Gastroesophageal sphincter (tissue), 3 donors: ENCODE data around the gene MBOAT2.

Experiments used
- EP300 ChIP-seq: sonication (generic); formaldehyde crosslinking; IDR thresholded peaks from one replicate; pipeline ENCODE4 v1.6.1; 2017; ENCODE audit warnings: antibody characterized with exemption, mild to moderate bottlenecking
- POLR2A ChIP-seq, 2 donors: fragments of 450-650 bp; IDR thresholded peaks; one replicate each; pipeline ENCODE4 v1.6.1; 2017; ENCODE audit warnings: antibody characterized with exemption in 2 of 2, mild to moderate bottlenecking in 2 of 2, moderate library complexity in 1 of 2
- TF ChIP-seq, protein P1 (sequence below), 4 experiments: fragments of 200-600 bp in 2 of 4; fragments of 450-650 bp in 2 of 4; sonication (generic) in 1 of 4; IDR thresholded peaks; one replicate each; pipeline ENCODE4 v1.5.1; 2017 to 2019; ENCODE audit warnings: antibody characterized with exemption in 4 of 4, mild to moderate bottlenecking in 2 of 4, moderate library complexity in 2 of 4

DNA sequence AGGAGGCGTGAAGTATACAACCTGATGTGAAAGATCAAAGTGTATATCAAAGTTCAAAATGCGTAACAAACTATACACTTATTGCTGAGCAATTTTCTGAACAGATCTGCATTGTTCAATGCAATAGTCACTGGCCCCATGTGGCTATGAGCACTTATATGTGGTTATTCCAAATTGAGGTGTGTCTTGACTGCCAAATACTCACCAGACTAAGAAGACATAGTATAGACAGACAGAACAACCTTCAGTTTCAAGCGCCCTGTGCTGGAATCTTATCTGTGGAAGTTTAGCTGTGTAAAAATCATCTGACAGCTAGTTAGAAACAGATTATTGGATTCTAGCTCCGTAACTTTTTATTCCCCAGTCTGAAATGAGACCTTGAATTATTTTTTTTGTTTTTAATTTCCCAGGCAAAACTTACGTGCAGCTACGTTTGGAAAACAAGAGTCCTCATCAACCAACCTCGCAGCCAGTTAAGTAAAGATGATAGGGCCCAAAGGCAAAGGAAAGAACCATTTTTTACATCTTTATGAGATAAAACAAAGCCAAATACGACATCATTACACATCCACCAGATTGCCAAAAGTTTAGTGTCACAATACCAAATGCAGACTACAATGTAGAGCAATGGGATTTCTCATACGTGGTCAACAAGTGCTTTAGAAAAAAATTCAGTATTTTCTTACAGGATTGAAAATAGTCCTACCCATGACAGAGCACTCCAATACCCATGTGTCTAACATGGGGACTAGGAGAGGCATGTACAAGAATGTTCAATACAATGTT is 37.2 kb downstream of the MBOAT2 start:
- no peak for TF ChIP-seq POLR2A (IDR thresholded peaks at IDR 0.05)
- TF ChIP-seq, protein P1, sequence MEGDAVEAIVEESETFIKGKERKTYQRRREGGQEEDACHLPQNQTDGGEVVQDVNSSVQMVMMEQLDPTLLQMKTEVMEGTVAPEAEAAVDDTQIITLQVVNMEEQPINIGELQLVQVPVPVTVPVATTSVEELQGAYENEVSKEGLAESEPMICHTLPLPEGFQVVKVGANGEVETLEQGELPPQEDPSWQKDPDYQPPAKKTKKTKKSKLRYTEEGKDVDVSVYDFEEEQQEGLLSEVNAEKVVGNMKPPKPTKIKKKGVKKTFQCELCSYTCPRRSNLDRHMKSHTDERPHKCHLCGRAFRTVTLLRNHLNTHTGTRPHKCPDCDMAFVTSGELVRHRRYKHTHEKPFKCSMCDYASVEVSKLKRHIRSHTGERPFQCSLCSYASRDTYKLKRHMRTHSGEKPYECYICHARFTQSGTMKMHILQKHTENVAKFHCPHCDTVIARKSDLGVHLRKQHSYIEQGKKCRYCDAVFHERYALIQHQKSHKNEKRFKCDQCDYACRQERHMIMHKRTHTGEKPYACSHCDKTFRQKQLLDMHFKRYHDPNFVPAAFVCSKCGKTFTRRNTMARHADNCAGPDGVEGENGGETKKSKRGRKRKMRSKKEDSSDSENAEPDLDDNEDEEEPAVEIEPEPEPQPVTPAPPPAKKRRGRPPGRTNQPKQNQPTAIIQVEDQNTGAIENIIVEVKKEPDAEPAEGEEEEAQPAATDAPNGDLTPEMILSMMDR (IDR thresholded peaks at IDR 0.05): no peak
- no peak for TF ChIP-seq EP300
